ENCODE data around the gene EGFL6. TPM values are rescaled to one million over a fixed set of nuclear protein-coding genes. Genes with fewer than 3 reads are reported as not detected.
"Not testable (repeated sequence)": the region's sequence is repeated elsewhere in the genome, so short reads cannot be mapped to it uniquely, and the experiment has no call there.

The EGFL6 gene
- total RNA-seq, 2 experiments from 2014 or later, result 1.7 to 2.0 TPM

DNA sequence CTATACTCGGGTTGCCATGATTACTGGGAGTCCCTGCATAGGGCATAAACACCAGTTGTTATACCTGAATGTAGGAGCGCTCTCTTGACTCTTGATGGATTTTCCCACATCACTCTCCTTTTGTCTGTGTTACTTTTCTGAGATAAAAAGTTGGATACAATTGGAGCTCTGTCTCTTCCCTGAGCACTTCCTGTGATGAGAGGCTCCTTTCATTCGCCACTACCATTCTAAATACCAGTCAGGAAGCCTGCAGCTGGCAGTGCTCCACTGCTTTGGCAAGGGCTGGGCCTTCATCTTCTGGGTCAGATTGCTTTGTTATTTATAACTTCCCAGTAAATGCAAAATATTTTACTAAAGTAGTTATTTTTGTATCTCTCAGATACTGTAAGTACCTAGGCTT is 97.4 kb downstream of the EGFL6 start:
- H3K4me3 Mint-ChIP-seq, result no peak overlapping the region
- no peaks in the 10 kb centered on the region for H3K27me3 Mint-ChIP-seq
- no peak for DNase-seq
- H3K4me1 Mint-ChIP-seq, result peaks cover 10% of the 10 kb centered on the region
- H3K9me3 Mint-ChIP-seq, result no peaks in the 10 kb centered on the region
- CTCF ChIA-PET, result interaction anchor here (1.0 kb wide), 1 partner anchor 360 kb away, joined by 3 read pairs; no protein-coding TSS in a partner anchor
- POLR2A ChIA-PET, result no interaction called here
- no peak overlapping the region for H3K27ac Mint-ChIP-seq
- H3K36me3 Mint-ChIP-seq (ENCODE audit: low read depth), result peaks cover 34% of the 10 kb centered on the region

DNA sequence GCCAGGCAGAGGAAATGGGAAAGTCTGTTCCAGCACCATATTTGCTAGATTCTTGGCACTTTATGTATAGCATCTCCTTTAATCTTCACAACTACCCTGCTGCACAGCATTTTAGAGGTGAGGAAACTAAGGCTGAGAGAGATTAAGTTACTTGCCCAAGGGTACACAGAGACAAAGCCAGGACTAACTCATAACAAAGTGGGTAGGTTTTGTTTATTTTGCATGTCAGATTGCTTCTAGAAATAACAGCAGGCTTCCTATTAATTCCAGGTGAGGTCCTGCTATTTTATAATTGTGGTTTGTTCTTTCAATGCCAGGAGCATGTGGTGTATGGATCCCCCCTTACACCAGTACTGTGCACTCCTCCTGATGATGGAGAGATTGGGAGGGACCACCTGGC is 98.5 kb downstream of the EGFL6 start:
- POLR2A ChIA-PET, result no interaction called here
- peaks cover 7% of the 10 kb centered on the region for H3K4me1 Mint-ChIP-seq
- CTCF ChIA-PET, result no interaction called here
- H3K27ac Mint-ChIP-seq, result no peak overlapping the region
- H3K36me3 Mint-ChIP-seq (ENCODE audit: low read depth), result peaks cover 31% of the 10 kb centered on the region
- no peak for DNase-seq
- no peaks in the 10 kb centered on the region for H3K27me3 Mint-ChIP-seq
- no peaks in the 10 kb centered on the region for H3K9me3 Mint-ChIP-seq
- no peak overlapping the region for H3K4me3 Mint-ChIP-seq

DNA sequence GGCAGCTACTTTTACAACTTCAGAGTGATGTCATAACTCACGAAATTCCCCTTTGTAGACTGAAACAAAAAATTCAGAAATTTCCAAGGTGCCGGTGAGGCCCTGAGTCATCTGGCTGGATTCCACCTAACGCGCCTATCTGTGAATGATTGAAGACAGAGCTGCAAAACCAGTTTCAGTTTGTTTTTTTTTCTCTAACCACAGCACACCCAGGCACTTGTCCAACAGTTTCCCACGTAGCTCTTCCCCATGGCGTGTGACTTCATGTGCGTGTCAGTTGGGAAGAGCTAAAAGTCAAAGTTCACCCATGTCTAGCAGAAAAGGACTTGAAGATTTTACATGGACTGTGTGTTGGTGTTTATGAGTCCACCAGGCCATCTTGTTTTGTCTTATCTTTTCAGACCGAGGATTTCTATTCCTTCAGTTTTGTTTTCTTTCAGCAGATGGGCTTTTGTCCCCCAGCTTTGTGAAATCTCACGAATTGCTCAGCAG is 99.9 kb downstream of the EGFL6 start:
- Mint-ChIP-seq H3K4me1 (peaks cover 7% of the 10 kb centered on the region), H3K36me3 (ENCODE audit: low read depth) (peaks cover 19% of the 10 kb centered on the region), H3K27me3 (no peaks in the 10 kb centered on the region), H3K9me3 (no peaks in the 10 kb centered on the region), H3K4me3 (no peak overlapping the region), H3K27ac (peak overlapping the region; percentile 74)
- no peak for DNase-seq
- ChIA-PET POLR2A (no interaction called here), CTCF (interaction anchor here (0.6 to 1.4 kb wide), 2 partner anchors 9 to 67 kb away, joined by 3 to 4 read pairs; no protein-coding TSS in a partner anchor)

DNA sequence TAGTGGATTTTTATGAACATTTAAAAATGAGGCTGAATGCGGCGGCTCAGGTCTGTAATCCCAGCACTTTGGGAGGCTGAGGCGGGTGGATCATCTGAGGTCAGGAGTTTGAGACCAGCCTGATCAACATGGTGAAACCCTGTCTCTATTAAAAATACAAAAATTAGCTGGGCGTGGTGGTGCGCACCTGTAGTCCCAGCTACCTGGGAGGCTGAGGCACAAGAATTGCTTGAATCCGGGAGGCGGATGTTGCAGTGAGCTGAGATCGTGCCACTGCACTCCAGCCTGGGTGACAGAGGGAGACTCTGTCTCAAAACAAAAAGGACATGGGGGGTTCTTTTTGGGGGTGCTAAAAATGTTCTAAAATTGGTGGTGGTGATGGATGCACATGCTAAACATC is 100.4 kb downstream of the EGFL6 start:
- H3K27ac Mint-ChIP-seq, result peak overlapping the region; percentile 74
- H3K27me3 Mint-ChIP-seq, POLR2A ChIA-PET, H3K4me3 Mint-ChIP-seq, DNase-seq, H3K9me3 Mint-ChIP-seq, H3K4me1 Mint-ChIP-seq: not testable (repeated sequence)
- H3K36me3 Mint-ChIP-seq (ENCODE audit: low read depth), result peaks cover 17% of the 10 kb centered on the region
- CTCF ChIA-PET, result interaction anchor here (1.4 kb wide), 1 partner anchor 66 kb away, joined by 4 read pairs; no protein-coding TSS in a partner anchor

DNA sequence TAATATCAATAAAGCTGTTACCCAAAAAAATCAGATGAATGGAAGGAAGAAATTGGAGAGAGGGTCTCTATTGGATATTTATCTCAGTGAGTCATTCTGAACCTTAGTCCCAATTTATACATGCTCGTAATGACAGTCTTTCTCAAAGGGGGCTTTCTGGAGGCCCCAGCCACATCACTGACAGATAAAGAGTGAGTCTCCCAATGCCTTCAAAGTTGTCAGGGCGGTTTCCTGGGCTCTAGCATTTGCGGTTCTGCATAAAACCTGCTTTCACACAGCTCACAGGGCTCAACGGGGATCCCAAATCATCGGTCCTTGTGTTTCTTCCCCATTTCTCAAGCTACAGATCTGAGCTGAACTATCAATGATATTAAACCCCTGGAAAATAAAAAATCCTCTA is 100.8 kb downstream of the EGFL6 start:
- H3K4me3 Mint-ChIP-seq, result no peak overlapping the region
- no peak overlapping the region for H3K27ac Mint-ChIP-seq
- peaks cover 14% of the 10 kb centered on the region for H3K36me3 Mint-ChIP-seq (ENCODE audit: low read depth)
- CTCF ChIA-PET, result no interaction called here
- no peaks in the 10 kb centered on the region for H3K27me3 Mint-ChIP-seq
- peaks cover 7% of the 10 kb centered on the region for H3K4me1 Mint-ChIP-seq
- POLR2A ChIA-PET, result no interaction called here
- H3K9me3 Mint-ChIP-seq, result no peaks in the 10 kb centered on the region
- DNase-seq, result no peak

DNA sequence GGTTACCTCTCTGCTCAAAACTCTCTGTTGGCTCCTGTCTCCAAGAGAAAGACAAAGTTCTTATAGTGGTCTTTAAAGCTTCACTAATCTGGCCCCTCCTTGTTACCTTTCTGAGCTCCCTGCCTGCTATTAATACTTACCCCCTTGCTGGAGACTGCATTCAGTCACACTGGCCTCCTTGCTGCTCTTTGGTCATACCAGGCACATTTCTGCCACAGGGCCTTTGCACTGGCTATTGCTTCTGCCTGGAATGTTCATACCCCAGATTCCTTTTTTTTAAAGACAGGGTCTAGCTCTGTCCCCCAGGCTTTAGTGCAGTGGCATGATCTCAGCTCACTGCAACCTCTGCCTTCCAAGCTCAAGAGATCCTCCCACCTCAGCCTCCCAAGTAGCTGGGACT is 103.6 kb downstream of the EGFL6 start:
- Mint-ChIP-seq H3K36me3 (ENCODE audit: low read depth) (peaks cover 10% of the 10 kb centered on the region), H3K27me3 (no peaks in the 10 kb centered on the region), H3K27ac (no peak overlapping the region), H3K9me3 (no peaks in the 10 kb centered on the region), H3K4me3 (no peak overlapping the region), H3K4me1 (peaks cover 5% of the 10 kb centered on the region)
- DNase-seq, result no peak
- ChIA-PET CTCF (no interaction called here), POLR2A (no interaction called here)

DNA sequence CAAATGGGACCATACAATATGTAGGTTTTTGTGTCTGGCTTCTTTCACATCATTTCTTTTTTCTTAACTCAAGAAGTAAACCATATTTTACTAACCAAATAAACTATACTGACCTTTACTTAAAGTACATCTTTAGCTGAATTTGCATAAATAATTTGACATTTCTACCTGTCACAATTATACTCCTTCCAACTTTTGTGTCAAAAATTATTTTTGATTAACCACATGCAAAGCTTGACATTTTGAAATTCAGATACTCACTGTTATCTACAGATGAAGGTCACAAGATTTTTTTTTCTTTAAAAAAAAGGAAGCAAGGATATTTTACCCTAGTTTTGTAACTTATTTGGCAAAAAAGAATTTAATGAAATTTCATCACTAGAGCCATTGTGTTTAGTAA is 107.5 kb downstream of the EGFL6 start:
- Mint-ChIP-seq H3K9me3 (no peaks in the 10 kb centered on the region), H3K4me3 (no peak overlapping the region), H3K27me3 (no peaks in the 10 kb centered on the region), H3K27ac (no peak overlapping the region), H3K4me1 (no peaks in the 10 kb centered on the region), H3K36me3 (ENCODE audit: low read depth) (peaks cover 3% of the 10 kb centered on the region)
- ChIA-PET CTCF (no interaction called here), POLR2A (no interaction called here)
- DNase-seq, result no peak

DNA sequence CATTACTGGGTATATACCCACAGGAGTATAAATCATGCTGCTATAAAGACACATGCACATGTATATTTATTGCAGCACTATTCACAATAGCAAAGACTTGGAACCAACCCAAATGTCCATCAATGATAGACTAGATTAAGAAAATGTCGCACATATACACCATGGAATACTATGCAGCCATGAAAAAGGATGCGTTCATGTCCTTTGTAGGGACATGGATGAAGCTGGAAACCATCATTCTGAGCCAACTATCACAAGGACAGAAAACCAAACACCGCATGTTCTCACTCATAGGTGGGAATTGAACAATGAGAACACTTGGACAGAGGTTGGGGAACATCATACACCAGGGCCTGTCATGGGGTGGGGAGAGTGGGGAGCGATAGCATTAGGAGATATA is 110.3 kb downstream of the EGFL6 start:
- POLR2A ChIA-PET; H3K27me3 Mint-ChIP-seq; DNase-seq; CTCF ChIA-PET; H3K9me3 Mint-ChIP-seq; H3K36me3 Mint-ChIP-seq (ENCODE audit: low read depth); H3K27ac Mint-ChIP-seq; H3K4me1 Mint-ChIP-seq; H3K4me3 Mint-ChIP-seq: not testable (repeated sequence)

DNA sequence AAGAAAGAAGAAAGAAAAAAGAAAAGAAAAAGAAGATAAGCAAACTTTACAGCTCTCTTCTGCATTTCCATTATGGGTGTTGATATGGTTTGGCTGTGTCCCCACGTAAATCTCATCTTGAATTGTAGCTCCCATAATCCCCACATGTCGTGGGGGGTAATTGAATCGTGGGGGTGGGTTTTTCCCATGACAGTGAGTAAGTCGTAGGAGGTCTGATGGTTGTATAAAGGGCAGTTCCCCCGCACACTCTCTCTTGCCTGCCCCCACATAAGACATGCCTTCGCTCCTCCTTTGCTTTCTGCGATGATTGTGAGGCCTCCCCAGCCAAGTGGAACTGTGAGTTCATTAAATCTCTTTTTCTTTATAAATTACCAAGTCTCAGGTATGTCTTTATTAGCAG is 112.2 kb downstream of the EGFL6 start:
- Mint-ChIP-seq H3K27ac (no peak overlapping the region), H3K4me1 (no peaks in the 10 kb centered on the region), H3K4me3 (no peak overlapping the region), H3K9me3 (no peaks in the 10 kb centered on the region), H3K36me3 (ENCODE audit: low read depth) (peaks cover 3% of the 10 kb centered on the region), H3K27me3 (no peaks in the 10 kb centered on the region)
- POLR2A ChIA-PET, result no interaction called here
- CTCF ChIA-PET, result no interaction called here
- no peak for DNase-seq

Small RNA genes lying within 50 kb of the gene (microRNA-seq; reads per million reads assigned to microRNA genes)
- gene MIR6086 (ENCODE audit: borderline microRNAs expressed, borderline replicate concordance), result not detected

Other genes with a start within 250 kb of the EGFL6 start
- gene ATXN3L, start 249.5 kb upstream of the EGFL6 start, total RNA-seq, result not detected
- 1 to 10 TPM; 6.9 to 8.3 TPM for gene TCEANC, start 83.5 kb downstream of the EGFL6 start, total RNA-seq
- gene RAB9A, start 119.5 kb downstream of the EGFL6 start, total RNA-seq, result 10 to 100 TPM in 1 of 2 experiments, 1 to 10 TPM in 1; 9.1 to 10.9 TPM
- gene TRAPPC2, start 165.0 kb downstream of the EGFL6 start, total RNA-seq, result 10 to 100 TPM; 20.2 to 22.2 TPM
- gene OFD1, start 165.1 kb downstream of the EGFL6 start, total RNA-seq, result 10 to 100 TPM; 32.5 to 35.0 TPM
- gene GPM6B, start 247.5 kb downstream of the EGFL6 start, total RNA-seq, result not detected